GM18499 (cell line): Measurements from ENCODE around the gene MAGEE1.

Source experiments
- ATAC-seq: cut with Tn5 transposase; IDR thresholded peaks from one replicate; pipeline ENCODE4 v1.9.1; 2021; ENCODE audit warnings: moderate number of reproducible peaks; ENCODE audit not compliant: insufficient read depth, unreplicated experiment

The MAGEE1 gene

GRCh38 chrX:76427560-76428242 lies at the start of gene MAGEE1:
Gene MAGEE1, plus strand, starts transcription at chrX:76427710. Its CDS starts 221 bp downstream, at chrX:76427931.
- ATAC-seq, result peak; percentile 77

GRCh38 chrX:76398970-76399369 lies 28.5 kb upstream of the MAGEE1 start:
- ATAC-seq, result no peak

- no peak for ATAC-seq
These were observed 19.7 kb upstream of the MAGEE1 start for GRCh38 chrX:76407795-76408194.

GRCh38 chrX:76420237-76420636 lies 7.3 kb upstream of the MAGEE1 start:
- ATAC-seq, result no peak

GRCh38 chrX:76428243-76429130 lies 977 bp downstream of the MAGEE1 start:
- ATAC-seq, result peak; percentile 22

GRCh38 chrX:76433219-76433618 lies 5.7 kb downstream of the MAGEE1 start:
- no peak for ATAC-seq

- no peak for ATAC-seq
These were observed 6.7 kb downstream of the MAGEE1 start for GRCh38 chrX:76434103-76434741.

- ATAC-seq, result no peak
These were observed 11.7 kb downstream of the MAGEE1 start for GRCh38 chrX:76439188-76439587.

- no peak for ATAC-seq
These were observed 26.4 kb downstream of the MAGEE1 start for GRCh38 chrX:76453737-76454406.

- ATAC-seq, result no peak
These were observed 27.0 kb downstream of the MAGEE1 start for GRCh38 chrX:76454456-76454927.

- no peak for ATAC-seq
These were observed 49.8 kb downstream of the MAGEE1 start for GRCh38 chrX:76477353-76477752.
